RWPE1 (cell line): Measurements from ENCODE around the gene D2HGDH.
A peak's percentile ranks its signal among the peaks of the same experiment; 100 is the strongest.
"Not testable (repeated sequence)": the region's sequence is repeated elsewhere in the genome, so short reads cannot be mapped to it uniquely, and the experiment has no call there.

ENCODE experiments used
- CTCF ChIA-PET: fragments of 350-600 bp; sonication (Branson Sonifier 250); formaldehyde crosslinking; extraction: SDS; loops from one replicate; lab custom pipeline; 2021; lab: Yijun Ruan, JAX
- POLR2A ChIA-PET: fragments of 400-600 bp; formaldehyde crosslinking; extraction: SDS; loops from one replicate; lab custom pipeline; 2020; ENCODE audit warnings: antibody characterized with exemption; ENCODE audit not compliant: low non-redundant PET; lab: Yijun Ruan, JAX
- DNase-seq: peaks from one replicate; pipeline ENCODE4 v3.0.0; 2012; ENCODE audit warnings: low spot score
- H3K27ac ChIP-seq: fragments of 450-650 bp; 2 replicates; pipeline ENCODE4 v1.5.1; 2017
- CTCF ChIP-seq: fragments of 450-650 bp; conservative IDR thresholded peaks from 2 replicates; pipeline ENCODE4 v1.5.1; 2017; ENCODE audit warnings: low read depth, mild to moderate bottlenecking

D2HGDH gene

DNA sequence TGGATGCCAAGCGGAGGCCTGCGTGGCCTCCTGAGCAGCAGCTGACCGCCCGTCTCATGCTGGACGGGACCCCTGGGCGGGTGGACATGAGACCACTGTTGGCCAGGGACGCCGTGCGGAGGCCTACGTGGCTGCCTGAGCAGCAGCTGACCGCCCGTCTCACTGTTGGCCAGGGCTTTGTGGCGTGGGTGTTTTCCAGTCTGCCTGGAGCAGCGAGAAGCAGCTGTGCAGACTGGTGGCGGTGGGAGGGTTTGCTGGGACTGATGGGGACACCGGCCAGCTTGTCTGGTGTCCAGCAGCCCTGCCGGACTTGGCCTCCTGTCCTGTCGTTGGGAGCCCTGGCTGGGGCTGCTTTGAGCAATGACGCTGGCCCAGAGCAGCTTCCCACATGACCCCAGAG, 5.8 kb upstream of the D2HGDH start:
- 0 out of 2 replicates have a peak overlapping the region, but pooled peaks have one; percentile 12 for H3K27ac ChIP-seq
- no peak for TF ChIP-seq CTCF
- ChIA-PET POLR2A (no interaction called here), CTCF (no interaction called here)
- DNase-seq, result no peak

GRCh38 chr2:241729868-241730267, 4.6 kb upstream of the D2HGDH start:
- no peak for TF ChIP-seq CTCF
- ChIA-PET CTCF (interaction anchor here (0.7 kb wide), 1 partner anchor 757 kb away, joined by 4 read pairs; no protein-coding TSS in a partner anchor), POLR2A (no interaction called here)
- DNase-seq, result no peak
- no peak overlapping the region for H3K27ac ChIP-seq

GRCh38 chr2:241730671-241731293, 3.6 kb upstream of the D2HGDH start:
- POLR2A ChIA-PET, result no interaction called here
- DNase-seq, result no peak
- no peak overlapping the region for H3K27ac ChIP-seq

DNA sequence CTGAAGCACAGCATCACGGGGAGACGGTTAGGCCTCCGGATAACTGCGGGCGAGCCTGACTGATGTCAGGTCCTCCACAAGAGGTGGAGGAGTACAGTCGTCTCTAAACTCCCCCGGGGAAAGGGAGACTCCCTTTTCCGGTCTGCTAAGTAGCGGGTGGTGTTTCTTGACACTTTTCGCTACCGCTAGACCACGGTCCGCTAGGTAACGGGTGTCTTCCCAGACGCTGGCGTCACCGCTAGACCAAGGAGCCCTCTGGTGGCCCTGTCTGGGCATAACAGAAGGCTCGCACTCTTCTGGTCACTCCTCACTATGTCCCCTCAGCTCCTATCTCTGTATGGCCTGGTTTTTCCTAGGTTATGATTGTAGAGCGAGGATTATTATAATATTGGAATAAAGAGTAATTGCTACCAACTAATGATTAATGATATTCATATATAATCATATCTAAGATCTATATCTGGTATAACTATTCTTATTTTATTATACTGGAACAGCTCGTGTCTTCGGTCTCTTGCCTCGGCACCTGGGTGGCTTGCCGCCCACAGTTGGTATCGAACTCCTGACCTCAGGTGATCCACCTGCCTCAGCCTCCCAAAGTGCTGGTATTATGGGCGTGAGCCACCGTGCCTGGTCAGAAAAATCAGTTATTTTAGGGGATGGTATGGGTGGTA, 1.8 kb upstream of the D2HGDH start:
- ChIA-PET POLR2A (interaction anchor here (2.9 kb wide), 1 partner anchor 31 kb away, joined by 15 read pairs; the partner anchor contains the start of gene ING5), CTCF (interaction anchor here (2.1 kb wide), 1 partner anchor 146 kb away, joined by 5 read pairs; no protein-coding TSS in a partner anchor)
- not testable (repeated sequence) for DNase-seq
- peak; percentile 84 for TF ChIP-seq CTCF
- H3K27ac ChIP-seq, result 0 out of 2 replicates have a peak overlapping the region, but pooled peaks have one; percentile 96

More at GRCh38 chr2:241730671-241731293, 3.6 kb upstream of the D2HGDH start:
- no peak for TF ChIP-seq CTCF
- CTCF ChIA-PET, result interaction anchor here (0.6 to 2.1 kb wide), 2 partner anchors 138 to 148 kb away, joined by 3 to 5 read pairs; no protein-coding TSS in a partner anchor

DNA sequence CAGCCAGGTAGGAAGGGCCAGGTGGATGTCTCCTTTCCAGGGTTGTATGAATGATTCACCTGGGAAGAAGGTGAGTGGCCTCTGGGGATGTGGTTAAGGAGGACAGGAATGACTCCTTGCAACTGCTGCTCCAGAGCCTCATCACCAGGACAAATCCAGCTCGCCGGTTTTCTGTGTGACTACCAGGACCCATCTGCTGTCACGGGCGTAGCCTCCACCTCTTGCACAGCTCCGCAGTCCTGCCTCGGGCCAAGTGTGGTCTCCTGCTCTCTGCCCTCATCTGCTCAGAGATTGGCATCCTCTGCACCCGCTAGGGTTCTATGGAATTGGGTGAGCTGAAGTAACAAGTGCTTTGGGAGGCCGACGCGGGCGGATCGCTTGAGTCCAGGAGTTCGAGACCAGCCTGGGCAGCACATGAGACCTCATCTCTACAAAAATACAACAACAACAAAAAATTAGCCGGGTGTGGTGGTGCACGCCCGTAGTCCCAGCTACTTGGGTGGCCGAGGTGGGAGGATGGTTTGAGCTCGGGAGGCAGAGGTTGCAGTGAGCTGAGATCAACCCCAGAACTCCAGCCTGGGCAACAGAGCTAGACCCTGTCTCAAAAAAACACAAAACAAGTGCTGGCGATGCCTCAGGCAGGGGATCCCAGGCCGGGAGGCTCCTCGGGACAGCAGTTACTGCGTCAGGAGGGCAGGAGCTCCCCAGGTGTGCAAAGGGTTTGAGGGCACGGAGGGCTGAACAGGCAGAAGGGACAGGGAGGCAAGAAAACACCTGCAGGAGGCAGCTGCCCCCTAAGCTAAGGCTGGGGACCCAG, 831 bp upstream of the D2HGDH start:
- DNase-seq, result peak; percentile 61
- TF ChIP-seq CTCF, result no peak
- ChIA-PET POLR2A (interaction anchor here (1.6 to 2.9 kb wide), 2 partner anchors 32 to 151 kb away, joined by 3 to 15 read pairs; partner anchors contain the start of gene ING5), CTCF (interaction anchor here (0.6 to 1.1 kb wide), 2 partner anchors 24 to 43 kb away, joined by 3 to 6 read pairs; partner anchors contain the start of gene GAL3ST2)
- H3K27ac ChIP-seq, result peak overlapping the region; percentile 96

- ChIA-PET CTCF (interaction anchor here (0.7 to 1.1 kb wide), 2 partner anchors 24 to 144 kb away, joined by 3 read pairs; no protein-coding TSS in a partner anchor), POLR2A (interaction anchor here (1.6 to 2.9 kb wide), 2 partner anchors 33 to 150 kb away, joined by 3 to 15 read pairs; partner anchors contain the start of gene ING5)
- no peak for DNase-seq
- H3K27ac ChIP-seq, result peak overlapping the region; percentile 96
- TF ChIP-seq CTCF, result no peak
Observed at GRCh38 chr2:241734208-241734466, 293 bp upstream of the D2HGDH start.
